Measurements from ENCODE around the gene FOXO6.

FOXO6 gene

GRCh38 chr1:41360786-41361494 is at the start of gene FOXO6:
Gene FOXO6 (plus strand): TSS chr1:41361434.
- DNase-seq = peak; percentile 96

GRCh38 chr1:41312991-41313645 is 48.1 kb upstream of the FOXO6 start:
- DNase-seq = no peak

DNA sequence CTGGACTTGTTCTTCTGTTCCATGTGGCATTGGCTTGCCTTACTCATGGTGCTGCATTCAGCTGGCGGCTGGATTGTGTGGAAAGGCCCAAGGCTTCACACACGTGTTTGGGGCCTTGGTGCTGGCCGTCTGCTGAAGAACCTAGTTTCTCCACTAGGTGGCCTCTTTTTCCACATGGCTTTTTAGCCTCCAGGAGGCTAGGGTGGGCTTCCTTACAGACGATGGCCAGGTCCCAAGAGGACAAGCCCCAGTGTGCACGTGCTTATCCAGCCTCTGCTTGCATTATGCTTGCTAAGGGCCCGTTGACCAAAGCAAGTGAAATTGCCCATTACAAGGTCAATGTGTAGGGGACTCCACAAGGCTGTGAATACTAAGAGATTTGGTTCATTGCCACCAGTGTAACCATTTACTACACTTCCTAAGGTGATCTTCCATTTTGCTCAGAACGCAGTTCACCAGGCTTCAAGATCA is 47.5 kb upstream of the FOXO6 start:
- DNase-seq = peak; percentile 16

- no peak for DNase-seq
Observed at GRCh38 chr1:41314376-41315145, 46.7 kb upstream of the FOXO6 start.

DNA sequence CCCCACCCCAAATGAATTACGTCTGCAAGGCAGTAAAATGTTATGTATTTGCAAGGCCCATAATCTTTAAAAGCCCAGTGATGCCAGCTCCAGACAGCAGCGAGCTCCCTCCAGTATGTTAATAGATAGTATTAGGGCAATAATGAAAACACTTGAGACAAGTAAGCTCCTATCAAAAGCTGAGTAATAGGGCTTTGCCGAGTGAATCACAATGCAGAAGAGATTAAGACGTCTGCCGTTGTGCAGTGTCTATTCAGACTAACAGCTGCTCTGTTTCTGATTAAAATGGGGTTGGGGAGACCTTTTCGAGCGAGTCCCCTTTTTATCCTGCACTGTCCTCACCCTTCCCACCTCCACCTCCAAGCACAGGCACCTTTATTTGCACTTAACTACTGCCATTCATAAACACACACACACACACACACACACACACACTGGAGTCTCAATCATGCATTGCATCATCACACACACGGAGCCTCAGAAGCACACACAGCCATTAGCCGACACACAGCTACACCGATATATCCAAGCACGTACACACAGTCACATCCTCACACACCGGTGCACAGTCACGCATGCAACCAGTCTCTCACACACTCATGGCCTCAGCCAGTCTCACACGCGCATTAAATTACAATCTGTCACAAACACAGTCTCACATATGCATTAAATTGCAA is 46.0 kb upstream of the FOXO6 start:
- DNase-seq = no peak

DNA sequence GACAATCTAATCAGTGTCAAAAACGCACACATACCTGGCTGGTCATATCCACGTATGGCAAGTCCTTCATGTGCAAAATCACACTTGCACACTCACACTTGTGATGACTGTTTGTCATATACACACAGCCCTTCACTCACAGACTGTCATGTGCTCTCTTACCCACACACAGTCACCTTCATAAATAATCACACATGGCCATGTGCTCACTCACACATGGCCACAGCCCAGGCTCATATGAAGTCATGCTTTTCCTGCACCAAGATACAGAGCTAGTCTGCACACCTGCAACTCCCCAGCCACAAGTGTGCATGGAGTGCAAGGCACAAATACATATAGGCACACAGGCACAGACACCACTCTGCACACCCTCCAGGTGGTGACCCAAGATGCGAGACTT is 45.4 kb upstream of the FOXO6 start:
- DNase-seq = no peak

- DNase-seq = no peak
Observed at GRCh38 chr1:41317361-41317760, 43.9 kb upstream of the FOXO6 start.

DNA sequence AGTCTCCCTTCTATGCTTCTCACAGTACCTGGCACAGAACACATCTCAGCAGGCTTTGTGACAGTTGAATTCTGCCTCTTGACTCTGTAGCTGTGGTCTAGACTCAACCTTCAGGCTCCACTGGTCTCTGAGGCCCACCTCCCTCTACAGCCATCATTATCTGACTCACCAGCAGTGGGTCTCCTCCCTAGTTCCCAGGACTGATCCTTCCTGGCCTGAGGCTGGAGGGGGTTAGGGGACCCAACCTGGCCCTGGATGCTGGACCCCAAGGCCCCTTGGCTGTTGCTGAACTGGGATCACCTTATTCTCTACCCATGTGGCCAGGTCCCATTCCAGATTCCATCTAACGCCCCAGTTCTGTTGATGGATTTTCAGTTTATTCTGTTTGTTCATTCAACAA is 43.1 kb upstream of the FOXO6 start:
- DNase-seq = no peak

DNA sequence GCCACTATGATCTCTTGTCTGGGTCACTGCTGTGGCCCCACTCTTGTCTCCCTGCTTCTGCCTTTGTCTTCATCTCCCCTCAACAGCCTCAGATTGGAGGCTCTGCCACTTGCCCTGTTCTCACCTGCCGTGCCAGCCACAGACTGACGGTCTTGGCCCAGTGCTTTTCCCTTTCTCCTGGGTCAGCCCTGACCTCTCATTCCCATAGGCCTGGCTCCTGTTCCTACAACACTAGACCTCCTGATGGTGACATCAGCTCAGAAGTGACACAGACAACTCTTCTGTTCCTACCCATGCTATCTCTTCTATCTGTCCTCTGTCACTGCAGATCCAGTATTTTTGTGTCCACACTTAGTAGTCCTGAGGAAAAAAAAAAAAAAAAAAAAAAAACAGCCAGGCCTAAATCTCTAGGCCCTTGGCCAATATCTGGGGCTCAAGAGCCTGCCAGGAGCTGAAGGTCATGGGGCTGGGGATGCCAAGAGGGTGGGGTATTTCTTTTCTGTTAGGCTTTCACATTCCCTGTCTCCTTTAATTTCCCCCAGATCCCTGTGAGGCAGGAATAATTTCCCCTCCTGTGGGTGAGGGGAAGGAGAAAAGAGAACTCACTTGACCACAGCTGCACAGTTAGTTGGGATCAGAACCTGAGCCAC is 42.0 kb upstream of the FOXO6 start:
- no peak for DNase-seq

DNA sequence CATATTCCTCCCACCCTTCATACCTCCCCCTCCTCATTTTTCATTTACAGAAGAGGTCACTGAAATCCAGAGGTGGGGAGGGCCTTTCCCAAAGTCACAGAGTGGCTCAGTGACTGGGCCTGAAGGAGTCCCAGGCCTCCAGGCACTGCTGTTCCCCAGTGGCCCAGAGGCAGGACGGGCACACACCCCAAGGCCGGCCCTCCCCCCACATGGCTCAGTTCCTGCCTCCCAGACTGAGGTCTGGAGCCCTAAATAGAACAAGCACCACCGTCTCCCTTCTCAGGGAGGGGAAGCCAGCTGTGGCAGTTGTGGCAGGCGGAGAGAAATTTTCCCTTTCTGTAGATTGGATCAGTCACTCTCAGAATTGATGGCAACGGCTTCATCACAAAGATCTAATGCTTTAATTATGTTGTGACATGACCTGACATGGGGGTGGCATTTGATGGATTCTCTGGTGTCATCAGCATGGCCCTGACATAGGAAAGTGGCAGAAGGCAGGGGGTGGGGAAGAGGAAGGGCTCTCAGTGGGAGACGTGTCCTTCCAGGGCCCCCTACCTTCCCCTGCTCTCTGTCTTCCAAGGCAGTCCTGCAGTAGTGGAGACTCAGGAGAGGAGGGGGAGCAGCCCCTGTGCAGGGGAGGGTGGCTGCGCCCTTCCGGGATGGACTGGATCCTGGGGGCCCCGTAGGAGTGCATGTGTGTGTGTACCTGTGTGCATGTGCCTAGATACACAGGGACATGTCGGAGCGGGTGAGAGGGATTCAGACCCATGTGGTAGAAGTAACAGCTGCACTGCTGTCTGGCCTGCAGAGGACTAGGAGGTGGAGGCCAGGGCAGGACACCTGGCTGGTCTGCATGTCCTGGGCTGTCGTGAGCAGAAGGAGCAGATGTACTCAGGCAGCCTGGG is 41.2 kb upstream of the FOXO6 start:
- DNase-seq = no peak

DNA sequence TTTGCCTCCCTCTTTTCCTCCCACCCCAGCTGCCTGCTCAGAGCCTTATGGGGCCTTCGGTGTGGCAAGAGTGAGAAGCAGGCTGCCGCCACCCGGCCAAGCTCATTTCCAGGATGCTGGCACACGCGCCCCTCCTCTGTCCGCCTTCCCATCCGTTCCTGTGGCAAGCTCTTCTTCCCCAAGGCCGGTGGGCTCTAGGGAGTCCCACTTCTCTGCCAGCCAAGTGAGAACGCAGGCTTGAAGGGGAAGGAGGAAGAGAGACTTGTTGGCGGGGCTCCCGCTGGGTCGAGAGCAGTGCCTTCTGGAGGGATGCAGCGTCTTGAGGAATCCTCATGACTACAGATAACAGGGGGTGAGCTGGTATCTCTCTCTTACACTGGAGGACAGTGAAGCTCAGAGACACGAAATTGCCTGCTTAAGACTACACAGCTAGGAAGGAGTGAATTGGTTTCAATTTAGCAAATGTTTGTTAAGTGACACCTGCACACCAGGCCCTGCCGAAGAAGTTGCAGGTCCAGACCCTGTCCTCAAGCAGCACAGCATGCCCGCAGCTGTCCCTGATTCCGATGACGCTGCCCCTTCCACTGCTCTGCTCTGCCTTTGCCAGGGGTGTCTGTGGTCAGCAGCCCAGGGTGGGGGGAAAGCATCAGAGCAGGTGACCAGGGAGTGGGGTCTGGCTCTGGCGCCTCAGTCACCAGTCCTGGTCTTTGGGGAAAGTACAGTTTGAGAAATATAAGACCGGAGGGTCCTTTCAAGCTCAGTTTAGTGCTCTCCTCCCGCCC is 40.1 kb upstream of the FOXO6 start:
- no peak for DNase-seq

GRCh38 chr1:41322101-41322661 is 39.1 kb upstream of the FOXO6 start:
- no peak for DNase-seq

- peak; percentile 34 for DNase-seq
Observed at GRCh38 chr1:41322835-41323234, 38.4 kb upstream of the FOXO6 start.

DNA sequence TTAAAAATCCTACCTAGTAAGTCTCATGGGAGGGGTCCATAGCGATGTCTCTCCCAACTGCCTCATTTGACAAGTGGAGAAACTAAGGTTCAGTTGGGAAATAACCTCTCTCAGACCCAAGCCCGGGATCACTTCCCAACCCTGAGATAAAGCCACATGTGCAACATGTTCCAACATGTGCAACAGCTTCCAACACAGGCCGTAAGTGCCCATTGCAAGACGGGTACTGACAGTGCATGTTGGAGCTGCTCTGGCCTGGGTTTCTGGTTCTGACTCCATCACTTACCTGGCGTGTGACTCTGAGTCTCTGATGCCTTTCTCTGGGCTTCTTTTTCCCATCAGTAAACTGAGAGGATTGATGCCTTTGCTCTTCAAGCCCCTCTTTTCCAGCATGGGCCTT is 38.0 kb upstream of the FOXO6 start:
- DNase-seq = no peak

DNA sequence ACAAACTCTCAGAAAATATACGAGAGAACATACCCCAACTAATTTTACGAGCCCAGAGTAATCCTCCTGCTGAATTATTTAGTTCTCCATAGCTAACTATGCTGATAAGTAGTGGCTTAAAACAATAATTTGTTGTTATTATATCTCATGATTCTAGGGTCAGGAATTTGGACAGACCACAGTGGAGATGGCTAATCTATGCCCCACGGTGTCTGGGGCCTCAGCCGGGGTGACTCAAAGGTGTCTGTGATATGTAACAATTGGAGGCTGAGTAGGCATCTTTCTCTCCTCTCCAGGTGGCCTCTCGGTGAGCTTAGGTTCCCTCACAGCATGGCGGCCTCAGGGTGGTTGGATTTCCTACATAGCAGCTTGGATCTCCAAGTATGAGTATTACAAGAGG is 35.4 kb upstream of the FOXO6 start:
- no peak for DNase-seq

DNA sequence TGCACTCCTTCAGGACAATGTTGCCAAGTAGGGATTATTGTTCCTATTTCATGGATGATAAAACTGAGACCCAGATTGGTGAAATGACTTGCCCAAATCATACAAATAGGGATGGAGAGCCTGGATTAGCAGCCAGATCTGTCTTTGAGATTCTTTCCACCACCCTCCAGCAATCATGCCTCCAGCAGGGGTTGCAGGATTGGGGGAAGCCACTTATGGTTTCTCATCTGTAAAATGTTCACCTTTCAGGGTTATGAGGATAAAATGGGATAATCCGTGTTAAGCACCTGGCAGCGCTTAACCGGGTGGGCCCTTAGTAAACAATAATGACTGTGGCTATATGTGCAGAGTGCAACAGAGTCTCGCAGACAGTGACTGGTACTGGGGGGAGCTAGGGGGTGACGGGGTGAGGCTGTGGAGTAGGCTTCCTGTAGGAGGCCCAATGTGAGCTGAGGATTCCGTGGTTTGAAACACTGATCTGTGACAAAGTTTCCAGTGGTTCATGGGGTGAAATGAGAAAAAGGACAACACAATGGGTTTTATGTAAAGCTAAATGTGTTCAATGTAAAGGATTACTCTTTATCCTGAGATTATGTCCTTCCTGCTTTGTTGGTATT is 33.7 kb upstream of the FOXO6 start:
- no peak for DNase-seq

DNA sequence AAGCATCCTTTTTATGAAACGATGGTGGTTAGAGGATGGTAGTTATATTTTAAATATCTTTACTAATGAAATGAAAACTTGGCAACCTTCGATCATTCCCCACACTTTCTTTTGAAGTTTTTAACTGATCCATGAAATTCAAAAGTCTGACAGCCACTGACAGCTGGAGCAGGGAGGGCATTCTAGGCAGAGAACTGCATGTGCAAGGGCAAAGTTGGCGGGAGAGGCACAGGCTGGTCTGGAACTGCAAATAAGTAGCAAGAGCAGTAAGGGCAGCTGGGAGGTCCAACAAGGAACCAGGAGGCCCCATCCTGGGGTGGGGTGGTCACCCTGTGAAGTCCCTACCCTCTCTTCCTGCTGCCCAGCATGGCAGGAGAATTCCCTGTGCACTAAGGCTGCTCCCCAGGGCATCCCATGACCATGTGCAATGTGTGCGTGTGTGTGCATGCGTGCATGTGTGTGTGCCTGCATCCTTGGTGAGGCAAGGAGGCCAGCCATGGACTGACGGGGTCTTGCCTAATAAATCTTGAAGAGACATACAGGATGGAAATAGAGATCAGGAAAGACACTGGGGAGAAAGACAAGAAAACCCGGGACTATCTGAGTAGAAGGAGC is 33.1 kb upstream of the FOXO6 start:
- DNase-seq = no peak

- no peak for DNase-seq
Observed at GRCh38 chr1:41328780-41329640, 32.2 kb upstream of the FOXO6 start.

Data from CD4-positive, alpha-beta T cell treated with Interleukin-10 for 1 hour (primary cell).